AG10803 (cell line): ENCODE measurements around the gene MTHFD2L.

Experiments
- DNase-seq: peaks from one replicate; pipeline ENCODE4 v3.0.0; 2010; ENCODE audit warnings: low read depth
- H3K4me3 ChIP-seq: 2 replicates; pipeline ENCODE4 v1.5.1; 2011; ENCODE audit warnings: mild to moderate bottlenecking, low read length, control low read depth
- CTCF ChIP-seq: conservative IDR thresholded peaks from 2 replicates; pipeline ENCODE4 v1.5.1; 2011; ENCODE audit warnings: mild to moderate bottlenecking, low read length, control low read depth, inconsistent platforms

The MTHFD2L gene

GRCh38 chr4:74111990-74112389, 45.9 kb upstream of the MTHFD2L start:
- peak; percentile 72 for DNase-seq
- H3K4me3 ChIP-seq, result no peak overlapping the region
- TF ChIP-seq CTCF, result no peak

- no peak overlapping the region for H3K4me3 ChIP-seq
- TF ChIP-seq CTCF, result no peak
- DNase-seq, result peak; percentile 40
Observed at GRCh38 chr4:74112399-74113105, 45.4 kb upstream of the MTHFD2L start.

- no peak overlapping the region for H3K4me3 ChIP-seq
- no peak for TF ChIP-seq CTCF
- DNase-seq, result peak; percentile 57
Observed at GRCh38 chr4:74114234-74114633, 43.7 kb upstream of the MTHFD2L start.

- TF ChIP-seq CTCF, result no peak
- H3K4me3 ChIP-seq, result no peak overlapping the region
- peak; percentile 97 for DNase-seq
Observed at GRCh38 chr4:74117024-74117534, 40.8 kb upstream of the MTHFD2L start.

- no peak for DNase-seq
- TF ChIP-seq CTCF, result no peak
- H3K4me3 ChIP-seq, result no peak overlapping the region
Observed at GRCh38 chr4:74118600-74119338, 39.1 kb upstream of the MTHFD2L start.

GRCh38 chr4:74120086-74120485, 37.8 kb upstream of the MTHFD2L start:
- no peak overlapping the region for H3K4me3 ChIP-seq
- TF ChIP-seq CTCF, result no peak
- peak; percentile 50 for DNase-seq
